ENCODE data around the gene GNB3. TPM values are rescaled to one million over a fixed set of nuclear protein-coding genes. Genes with fewer than 3 reads are reported as not detected.

The GNB3 gene
- total and polyA plus RNA-seq, 4 donors: 2.5 to 27.0 (median 8.5) TPM

GRCh38 chr12:6845395-6845794 is 4.7 kb downstream of the GNB3 start:
- no peak for DNase-seq (ENCODE audit: low read depth in 4 of 6, low spot score in 6 of 6)
- Histone ChIP-seq H3K27me3 (ENCODE audit: control insufficient read depth, insufficient read depth, low read length) (no peaks in the 10 kb centered on the region), H3K4me1 (ENCODE audit: control insufficient read depth, insufficient read depth, low read length) (peaks cover 10% of the 10 kb centered on the region), H3K27ac (ENCODE audit: low read depth, low read length) (no peak overlapping the region), H3K4me3 (ENCODE audit: low read depth, low read length) (no peak overlapping the region), H3K36me3 (ENCODE audit: control insufficient read depth, insufficient read depth, low read length) (peaks cover 86% of the 10 kb centered on the region), H3K9me3 (ENCODE audit: control insufficient read depth, insufficient read depth, low read length) (no peaks in the 10 kb centered on the region)
- WGBS (ENCODE audit: insufficient coverage): 88% methylated on average over 17 of the region's 17 CpGs

GRCh38 chr12:6846316-6846869 is 5.7 kb downstream of the GNB3 start:
- no peak for DNase-seq (ENCODE audit: low read depth in 4 of 6, low spot score in 6 of 6)
- no peaks in the 10 kb centered on the region for H3K27me3 ChIP-seq (ENCODE audit: control insufficient read depth, insufficient read depth, low read length)
- WGBS (ENCODE audit: insufficient coverage): 89% methylated on average over 7 of the region's 7 CpGs
- H3K9me3 ChIP-seq (ENCODE audit: control insufficient read depth, insufficient read depth, low read length): no peaks in the 10 kb centered on the region
- no peak overlapping the region for H3K27ac ChIP-seq (ENCODE audit: low read depth, low read length)
- H3K36me3 ChIP-seq (ENCODE audit: control insufficient read depth, insufficient read depth, low read length): peaks cover 78% of the 10 kb centered on the region
- H3K4me3 ChIP-seq (ENCODE audit: low read depth, low read length): no peak overlapping the region
- H3K4me1 ChIP-seq (ENCODE audit: control insufficient read depth, insufficient read depth, low read length): peaks cover 20% of the 10 kb centered on the region

GRCh38 chr12:6847676-6848075 is 7.0 kb downstream of the GNB3 start:
- DNase-seq (ENCODE audit: low read depth in 4 of 6, low spot score in 6 of 6): no peak
- Histone ChIP-seq H3K27ac (ENCODE audit: low read depth, low read length) (no peak overlapping the region), H3K4me1 (ENCODE audit: control insufficient read depth, insufficient read depth, low read length) (peaks cover 21% of the 10 kb centered on the region), H3K9me3 (ENCODE audit: control insufficient read depth, insufficient read depth, low read length) (no peaks in the 10 kb centered on the region), H3K4me3 (ENCODE audit: low read depth, low read length) (no peak overlapping the region), H3K27me3 (ENCODE audit: control insufficient read depth, insufficient read depth, low read length) (no peaks in the 10 kb centered on the region), H3K36me3 (ENCODE audit: control insufficient read depth, insufficient read depth, low read length) (peaks cover 73% of the 10 kb centered on the region)
- WGBS (ENCODE audit: insufficient coverage): 100% methylated on average over 1 of the region's 2 CpGs

GRCh38 chr12:6849427-6849826 is 8.7 kb downstream of the GNB3 start:
- Histone ChIP-seq H3K4me3 (ENCODE audit: low read depth, low read length) (no peak overlapping the region), H3K27me3 (ENCODE audit: control insufficient read depth, insufficient read depth, low read length) (no peaks in the 10 kb centered on the region), H3K27ac (ENCODE audit: low read depth, low read length) (no peak overlapping the region), H3K4me1 (ENCODE audit: control insufficient read depth, insufficient read depth, low read length) (peaks cover 30% of the 10 kb centered on the region), H3K9me3 (ENCODE audit: control insufficient read depth, insufficient read depth, low read length) (no peaks in the 10 kb centered on the region), H3K36me3 (ENCODE audit: control insufficient read depth, insufficient read depth, low read length) (peaks cover 56% of the 10 kb centered on the region)
- no peak for DNase-seq (ENCODE audit: low read depth in 4 of 6, low spot score in 6 of 6)
- 100% methylated on average over 1 of the region's 2 CpGs for WGBS (ENCODE audit: insufficient coverage)

GRCh38 chr12:6849976-6850560 is 9.3 kb downstream of the GNB3 start:
- peaks cover 51% of the 10 kb centered on the region for H3K36me3 ChIP-seq (ENCODE audit: control insufficient read depth, insufficient read depth, low read length)

GRCh38 chr12:6850796-6851152 is 10.0 kb downstream of the GNB3 start:
- Histone ChIP-seq H3K4me3 (ENCODE audit: low read depth, low read length) (peak overlapping the region; percentile 94), H3K27me3 (ENCODE audit: control insufficient read depth, insufficient read depth, low read length) (no peaks in the 10 kb centered on the region), H3K36me3 (ENCODE audit: control insufficient read depth, insufficient read depth, low read length) (peaks cover 51% of the 10 kb centered on the region), H3K27ac (ENCODE audit: low read depth, low read length) (no peak overlapping the region), H3K9me3 (ENCODE audit: control insufficient read depth, insufficient read depth, low read length) (no peaks in the 10 kb centered on the region), H3K4me1 (ENCODE audit: control insufficient read depth, insufficient read depth, low read length) (peaks cover 30% of the 10 kb centered on the region)
- no peak for DNase-seq (ENCODE audit: low read depth in 4 of 6, low spot score in 6 of 6)
- WGBS (ENCODE audit: insufficient coverage): 14% methylated on average over 16 of the region's 16 CpGs

More at GRCh38 chr12:6849976-6850560, 9.3 kb downstream of the GNB3 start:
- Histone ChIP-seq H3K27me3 (ENCODE audit: control insufficient read depth, insufficient read depth, low read length) (no peaks in the 10 kb centered on the region), H3K9me3 (ENCODE audit: control insufficient read depth, insufficient read depth, low read length) (no peaks in the 10 kb centered on the region), H3K4me3 (ENCODE audit: low read depth, low read length) (peak overlapping the region; percentile 94), H3K4me1 (ENCODE audit: control insufficient read depth, insufficient read depth, low read length) (peaks cover 30% of the 10 kb centered on the region), H3K27ac (ENCODE audit: low read depth, low read length) (no peak overlapping the region)
- DNase-seq (ENCODE audit: low read depth in 4 of 6, low spot score in 6 of 6): peak in 1 of 6 donors; percentile 16
- 68% methylated on average over 6 of the region's 10 CpGs for WGBS (ENCODE audit: insufficient coverage)

- Histone ChIP-seq H3K27ac (ENCODE audit: low read depth, low read length) (peak within 1 kb of the TSS; percentile 100), H3K27me3 (ENCODE audit: control insufficient read depth, insufficient read depth, low read length) (no peaks in the 10 kb centered on the region), H3K36me3 (ENCODE audit: control insufficient read depth, insufficient read depth, low read length) (peaks cover 51% of the 10 kb centered on the region), H3K9me3 (ENCODE audit: control insufficient read depth, insufficient read depth, low read length) (no peaks in the 10 kb centered on the region), H3K4me3 (ENCODE audit: low read depth, low read length) (peak within 1 kb of the TSS; percentile 94), H3K4me1 (ENCODE audit: control insufficient read depth, insufficient read depth, low read length) (peaks cover 30% of the 10 kb centered on the region)
- 0% methylated on average over 25 of the region's 37 CpGs for WGBS (ENCODE audit: insufficient coverage)
- peak; percentile 93 to 99 (median 95) for DNase-seq (ENCODE audit: low read depth in 4 of 6, low spot score in 6 of 6)
Measured at GRCh38 chr12:6851153-6851920, 10.6 kb downstream of the GNB3 start, which contains the start of gene CDCA3. CDCA3 (minus strand) TSS chr12:6851286; CDS start chr12:6850952, 334 bp downstream.

- peak within 1 kb of the TSS; percentile 94 for H3K4me3 ChIP-seq (ENCODE audit: low read depth, low read length)
- H3K27me3 ChIP-seq (ENCODE audit: control insufficient read depth, insufficient read depth, low read length): no peaks in the 10 kb centered on the region
- peak; percentile 98 to 100 (median 98) for DNase-seq (ENCODE audit: low read depth in 4 of 6, low spot score in 6 of 6)
- H3K27ac ChIP-seq (ENCODE audit: low read depth, low read length): peak within 1 kb of the TSS; percentile 100
- peaks cover 30% of the 10 kb centered on the region for H3K4me1 ChIP-seq (ENCODE audit: control insufficient read depth, insufficient read depth, low read length)
- H3K9me3 ChIP-seq (ENCODE audit: control insufficient read depth, insufficient read depth, low read length): no peaks in the 10 kb centered on the region
- WGBS (ENCODE audit: insufficient coverage): 0% methylated on average over 65 of the region's 65 CpGs
- peaks cover 51% of the 10 kb centered on the region for H3K36me3 ChIP-seq (ENCODE audit: control insufficient read depth, insufficient read depth, low read length)
Measured at GRCh38 chr12:6851921-6852650, 11.4 kb downstream of the GNB3 start, which contains the start of gene USP5. USP5 (plus strand) TSS chr12:6852150; CDS start chr12:6852180, 30 bp downstream.

- WGBS (ENCODE audit: insufficient coverage): 0% methylated on average over 12 of the region's 18 CpGs
- H3K27ac ChIP-seq (ENCODE audit: low read depth, low read length): peak overlapping the region; percentile 100
- no peaks in the 10 kb centered on the region for H3K9me3 ChIP-seq (ENCODE audit: control insufficient read depth, insufficient read depth, low read length)
- peak overlapping the region; percentile 94 for H3K4me3 ChIP-seq (ENCODE audit: low read depth, low read length)
- no peaks in the 10 kb centered on the region for H3K27me3 ChIP-seq (ENCODE audit: control insufficient read depth, insufficient read depth, low read length)
- H3K4me1 ChIP-seq (ENCODE audit: control insufficient read depth, insufficient read depth, low read length): peaks cover 30% of the 10 kb centered on the region
- DNase-seq (ENCODE audit: low read depth in 4 of 6, low spot score in 6 of 6): peak in 3 of 6 donors; percentile 4 to 71 (median 68)
- H3K36me3 ChIP-seq (ENCODE audit: control insufficient read depth, insufficient read depth, low read length): peaks cover 51% of the 10 kb centered on the region
Measured at GRCh38 chr12:6852651-6853354, 12.1 kb downstream of the GNB3 start.

Data from spinal cord (tissue), 10 donors.